ENCODE results near the gene ZNF215. TPM values are rescaled to one million over a fixed set of nuclear protein-coding genes. Genes with fewer than 3 reads are reported as not detected.
"Not testable (repeated sequence)": the region's sequence is repeated elsewhere in the genome, so short reads cannot be mapped to it uniquely, and the experiment has no call there.

Gene ZNF215
- total RNA-seq, 2 donors from 2014 or later: 3.8 to 5.6 TPM

DNA sequence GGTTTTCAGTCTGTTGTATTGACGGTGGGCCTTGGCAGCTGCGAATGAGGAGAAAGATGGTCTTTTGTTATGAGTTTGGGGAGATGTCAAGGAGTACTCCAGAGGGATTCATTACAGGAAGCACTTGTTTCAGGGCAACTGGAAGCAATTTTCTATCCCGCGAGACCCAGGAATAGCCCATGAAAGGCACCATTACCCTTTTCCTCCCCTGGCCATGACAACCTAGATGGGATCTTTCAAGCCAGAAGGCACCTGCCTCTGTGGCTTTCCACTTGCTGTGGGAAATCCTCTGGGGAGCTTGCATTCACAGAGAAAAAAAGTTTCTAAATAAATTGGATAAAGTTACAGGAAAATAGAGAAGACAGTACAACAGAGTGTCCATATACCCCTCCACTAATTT, 2.7 kb downstream of the ZNF215 start:
- intact Hi-C loops (cut with DNase I, micrococcal nuclease): no loop called here
- no peak for ATAC-seq
- no peak for DNase-seq

DNA sequence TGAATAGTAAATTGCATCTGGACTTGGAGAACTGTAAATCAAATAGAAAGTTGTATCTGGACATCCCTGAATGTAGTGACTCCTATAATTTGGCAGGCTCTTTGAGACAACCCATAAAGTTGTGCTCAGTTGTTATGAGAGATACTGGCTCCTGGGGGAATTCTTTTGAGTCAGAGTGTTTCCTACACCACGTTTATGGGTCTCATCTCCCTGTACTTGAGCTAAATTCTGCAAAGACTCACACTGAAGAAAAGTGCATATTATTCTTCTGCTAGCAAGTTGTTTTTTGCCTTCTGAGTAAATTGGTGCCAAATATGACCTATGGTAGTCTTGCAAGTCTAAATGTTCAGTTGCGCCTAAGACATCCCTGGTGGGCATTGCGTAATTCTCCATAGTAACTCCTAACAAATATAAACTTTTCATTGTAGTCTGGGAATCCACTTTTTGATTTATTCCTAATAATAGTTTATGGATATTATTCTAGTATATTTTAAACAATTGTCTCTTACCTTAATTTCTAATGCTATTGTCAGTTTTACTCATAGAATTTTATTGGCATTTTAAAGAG, 5.0 kb downstream of the ZNF215 start:
- ATAC-seq (no peak), DNase-seq (no peak)
- intact Hi-C loops (cut with DNase I, micrococcal nuclease): no loop called here

DNA sequence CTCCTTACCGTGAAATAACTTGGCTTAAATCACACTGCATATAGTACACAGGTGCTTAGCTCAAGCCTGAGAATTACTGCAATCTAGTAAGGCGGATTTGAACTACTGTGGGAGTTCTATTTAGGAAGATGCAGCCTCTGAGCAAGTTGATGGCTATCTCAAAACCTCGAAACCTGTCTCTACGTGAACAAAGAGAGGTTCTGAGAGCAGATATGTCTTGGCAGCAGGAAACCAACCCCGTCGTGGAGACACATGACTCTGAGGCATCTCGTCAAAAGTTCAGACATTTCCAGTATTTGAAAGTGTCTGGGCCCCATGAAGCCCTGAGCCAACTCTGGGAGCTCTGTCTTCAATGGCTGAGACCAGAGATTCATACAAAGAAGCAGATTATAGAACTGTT, 5.9 kb downstream of the ZNF215 start:
- intact Hi-C loops (cut with DNase I, micrococcal nuclease): no loop called here
- DNase-seq: no peak
- no peak for ATAC-seq

- no peak for ATAC-seq
- no peak for DNase-seq
- intact Hi-C loops (cut with DNase I, micrococcal nuclease): no loop called here
Measured at GRCh38 chr11:6941970-6942369, 15.7 kb downstream of the ZNF215 start.

DNA sequence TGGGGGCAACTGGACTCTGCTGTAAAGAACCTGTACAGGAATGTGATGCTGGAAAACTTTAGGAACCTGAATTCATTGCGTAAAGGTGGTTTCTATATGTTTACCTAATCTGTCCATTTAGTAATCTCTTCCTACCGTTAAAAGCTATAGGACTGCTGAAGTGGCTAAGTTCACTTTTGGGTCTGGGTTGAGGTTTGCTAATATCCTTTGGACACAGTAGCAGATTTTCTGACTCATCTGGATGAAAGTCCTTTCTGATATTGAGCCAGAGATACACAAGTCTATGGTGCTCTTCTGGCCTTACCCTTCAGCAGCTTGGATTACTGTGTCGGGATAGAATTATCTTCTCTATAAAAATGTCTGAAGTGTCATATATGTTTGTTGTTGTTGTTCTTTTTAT, 16.9 kb downstream of the ZNF215 start:
- ATAC-seq (no peak), DNase-seq (no peak)
- intact Hi-C loops (cut with DNase I, micrococcal nuclease): no loop called here

- DNase-seq; intact Hi-C loops (cut with DNase I, micrococcal nuclease); ATAC-seq: not testable (repeated sequence)
Measured at GRCh38 chr11:6954248-6954647, 28.0 kb downstream of the ZNF215 start.

DNA sequence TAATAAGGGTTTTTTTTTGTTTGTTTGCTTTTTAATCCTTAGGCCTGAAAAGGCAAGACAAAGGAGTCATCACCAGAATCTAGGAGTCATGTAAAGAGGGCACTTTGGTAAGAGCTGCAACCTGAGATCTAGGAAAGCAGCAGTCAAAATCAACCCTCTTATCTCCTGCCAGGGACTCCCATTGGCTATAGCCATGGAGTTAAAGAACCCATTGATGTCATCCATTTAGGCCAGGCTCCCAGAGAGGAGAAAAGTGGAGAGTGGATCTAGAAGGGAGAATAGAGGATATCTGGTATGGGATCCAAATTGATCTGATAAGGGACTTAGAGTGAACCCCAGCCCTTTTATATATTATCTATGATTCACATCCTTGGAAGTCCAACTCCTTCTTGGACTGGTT, 35.9 kb downstream of the ZNF215 start:
- ATAC-seq: no peak

GRCh38 chr11:6962673-6963072, 36.4 kb downstream of the ZNF215 start:
- ATAC-seq (no peak), DNase-seq (no peak)
- intact Hi-C loops (cut with DNase I, micrococcal nuclease): no loop called here

More for the DNA sequence above, 35.9 kb downstream of the ZNF215 start:
- intact Hi-C loops (cut with DNase I, micrococcal nuclease): no loop called here
- DNase-seq: no peak

GRCh38 chr11:6968816-6969215, 42.6 kb downstream of the ZNF215 start:
- no peak for DNase-seq
- intact Hi-C loops (cut with DNase I, micrococcal nuclease): no loop called here
- ATAC-seq: no peak

GRCh38 chr11:6969854-6970253, 43.6 kb downstream of the ZNF215 start:
- ATAC-seq; DNase-seq; intact Hi-C loops (cut with DNase I, micrococcal nuclease): not testable (repeated sequence)

DNA sequence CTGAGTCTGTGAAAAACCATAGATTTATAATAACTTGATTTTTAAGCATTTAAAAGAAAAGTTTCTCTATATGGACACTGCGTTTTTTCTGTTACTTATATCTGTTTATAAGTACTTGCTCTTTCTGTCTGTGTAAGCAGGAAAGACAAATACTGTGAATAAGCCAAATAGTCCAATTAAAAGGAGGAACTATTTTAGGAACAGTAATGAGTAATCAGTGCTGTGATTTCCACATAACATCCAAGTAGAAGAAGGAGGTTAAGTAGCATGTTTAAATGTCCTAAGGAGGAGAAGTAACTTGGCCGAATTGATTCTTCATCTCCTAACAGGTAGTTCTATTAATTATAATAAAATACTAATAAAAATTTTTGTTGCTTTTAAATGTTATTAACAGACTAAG, 53.1 kb downstream of the ZNF215 start:
- no peak for ATAC-seq
- intact Hi-C loops (cut with DNase I, micrococcal nuclease): no loop called here
- no peak for DNase-seq

DNA sequence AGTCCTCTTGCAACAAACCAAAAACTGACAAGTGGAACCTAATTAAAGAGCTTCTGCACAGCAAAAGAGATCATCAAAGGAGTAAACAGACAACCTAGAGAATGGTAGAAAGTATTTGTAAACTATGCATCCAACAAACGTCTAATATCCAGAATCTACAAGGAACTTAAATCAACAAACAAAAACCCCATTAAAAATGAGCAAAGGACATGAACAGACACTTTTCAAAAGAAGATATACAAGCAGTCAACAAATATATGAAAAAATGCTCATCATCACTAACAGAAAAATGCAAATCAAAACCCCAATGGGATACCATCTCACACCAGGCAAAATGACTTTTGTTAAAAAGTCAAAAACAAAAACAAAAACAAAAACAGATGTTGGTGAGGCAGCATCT, 60.3 kb downstream of the ZNF215 start:
- intact Hi-C loops (cut with DNase I, micrococcal nuclease): no loop called here
- ATAC-seq: no peak

DNA sequence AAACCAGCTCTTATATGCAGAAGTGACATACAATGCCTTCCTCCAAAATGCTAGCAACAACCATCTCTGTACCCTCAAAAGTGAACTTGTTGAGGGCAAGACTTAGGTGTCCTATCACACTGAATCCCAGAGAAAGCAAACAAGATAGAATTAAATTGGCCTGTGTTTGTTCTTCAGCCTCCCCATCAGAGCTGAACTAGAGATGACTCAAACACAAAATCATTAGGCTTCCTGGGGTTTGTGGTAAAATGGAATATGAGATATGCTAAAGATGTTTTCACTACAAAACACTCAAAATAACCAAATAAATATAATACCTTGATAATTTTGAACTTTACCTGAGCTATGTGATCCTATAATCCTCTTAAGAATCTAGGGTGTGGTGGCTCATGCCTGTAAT, 62.3 kb downstream of the ZNF215 start:
- ATAC-seq: no peak
- no peak for DNase-seq
- intact Hi-C loops (cut with DNase I, micrococcal nuclease): no loop called here

More for the DNA sequence above, 60.3 kb downstream of the ZNF215 start:
- no peak for DNase-seq

- no peak for DNase-seq
- no peak for ATAC-seq
- intact Hi-C loops (cut with DNase I, micrococcal nuclease): no loop called here
Measured at GRCh38 chr11:6991227-6991626, 65.0 kb downstream of the ZNF215 start.

DNA sequence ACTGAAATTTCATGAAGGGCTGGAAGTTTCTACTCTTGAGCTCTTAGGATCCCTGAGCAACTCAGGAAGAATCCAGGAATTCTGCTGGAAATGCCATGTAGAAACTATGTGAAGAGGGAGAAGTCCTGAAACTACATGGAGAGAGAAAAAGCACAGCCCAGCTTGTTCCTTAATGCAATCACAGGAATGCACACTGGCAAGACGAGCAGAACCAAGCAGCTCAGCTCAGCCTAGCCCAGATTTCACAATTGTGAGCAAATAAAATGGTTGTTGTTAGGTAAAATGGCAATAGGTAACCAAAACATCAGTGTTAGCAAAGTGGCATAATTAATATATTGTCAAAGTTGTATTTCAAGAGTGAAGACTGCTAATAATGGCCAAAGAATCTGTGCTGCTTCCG, 65.8 kb downstream of the ZNF215 start:
- intact Hi-C loops (cut with DNase I, micrococcal nuclease): no loop called here
- ATAC-seq: no peak

DNA sequence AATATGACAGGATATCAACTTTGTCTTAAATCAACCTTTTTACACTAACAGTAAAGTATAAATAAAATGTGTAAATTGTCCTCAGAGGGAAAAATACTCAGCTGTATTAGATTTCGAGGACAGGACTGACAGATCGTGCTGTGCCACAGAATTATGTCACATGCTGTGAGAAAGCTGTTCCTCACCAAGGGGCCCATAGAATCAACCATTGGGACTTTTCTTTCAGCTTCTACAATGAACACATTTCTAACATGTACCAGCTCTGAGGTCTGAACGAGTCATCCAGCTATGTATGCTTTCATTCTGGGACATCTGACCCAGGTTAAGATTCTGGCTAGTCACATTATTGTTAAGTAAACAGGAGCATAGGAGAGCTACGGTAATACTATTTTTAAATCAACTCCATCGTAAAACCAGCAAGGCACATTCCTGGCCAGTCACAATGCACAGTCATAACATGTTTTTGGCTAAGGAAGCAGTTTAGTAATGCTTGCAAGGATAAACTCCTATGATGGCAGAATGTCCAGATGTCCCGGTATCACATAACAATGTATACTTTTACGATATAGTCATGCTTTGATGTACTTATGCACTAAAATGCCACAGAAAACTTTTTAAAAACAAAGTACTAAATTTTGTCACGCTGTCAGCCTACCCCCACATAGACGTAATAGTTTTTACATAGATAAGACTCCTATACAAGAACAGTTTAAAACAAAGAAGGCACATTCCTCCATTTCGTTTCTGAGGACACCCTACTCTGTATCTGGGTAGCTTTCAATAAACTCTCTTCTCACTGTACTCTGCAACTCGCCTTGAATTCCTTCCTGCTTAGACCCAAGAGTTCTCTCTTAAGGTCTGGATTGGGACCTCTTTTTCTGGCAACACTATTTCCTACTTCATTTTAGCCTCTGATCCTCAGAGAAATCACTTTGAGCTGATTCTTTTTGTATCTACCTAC, 66.5 kb downstream of the ZNF215 start:
- ATAC-seq: no peak
- no peak for DNase-seq
- intact Hi-C loops (cut with DNase I, micrococcal nuclease): no loop called here

More for the DNA sequence above, 65.8 kb downstream of the ZNF215 start:
- DNase-seq: no peak

GRCh38 chr11:6995703-6996102, 69.5 kb downstream of the ZNF215 start:
- no peak for DNase-seq
- no peak for ATAC-seq
- intact Hi-C loops (cut with DNase I, micrococcal nuclease): no loop called here

DNA sequence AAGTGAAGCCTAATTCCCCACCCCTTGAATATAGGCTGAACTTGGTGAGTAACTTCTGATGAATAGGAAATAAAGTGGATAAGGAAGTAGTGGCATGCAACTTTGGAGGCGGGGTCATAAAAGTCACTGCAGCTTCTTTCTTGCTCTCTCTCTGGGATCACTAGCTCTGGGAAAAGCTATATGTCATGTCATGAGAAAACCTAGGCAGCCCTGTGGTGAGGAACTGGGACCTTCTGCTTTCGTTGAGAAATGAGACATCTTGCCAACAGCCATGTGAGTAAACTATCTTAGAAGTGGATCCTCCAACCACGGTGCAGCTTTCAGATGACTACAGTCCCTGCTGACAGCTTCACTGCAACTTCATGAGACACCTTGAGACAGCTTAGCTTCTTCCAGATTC, 78.3 kb downstream of the ZNF215 start:
- intact Hi-C loops (cut with DNase I, micrococcal nuclease): no loop called here
- ATAC-seq: peak; percentile 73
- no peak for DNase-seq
